ENCODE results near the gene ZNF580. TPM values are rescaled to one million over a fixed set of nuclear protein-coding genes. Genes with fewer than 3 reads are reported as not detected.

Gene ZNF580
- total and polyA plus RNA-seq, 2 of the 8 experiments (the other 6 are each of a cell fraction or from before 2014, with no cell fraction given) = 12.0 to 24.6 TPM

DNA sequence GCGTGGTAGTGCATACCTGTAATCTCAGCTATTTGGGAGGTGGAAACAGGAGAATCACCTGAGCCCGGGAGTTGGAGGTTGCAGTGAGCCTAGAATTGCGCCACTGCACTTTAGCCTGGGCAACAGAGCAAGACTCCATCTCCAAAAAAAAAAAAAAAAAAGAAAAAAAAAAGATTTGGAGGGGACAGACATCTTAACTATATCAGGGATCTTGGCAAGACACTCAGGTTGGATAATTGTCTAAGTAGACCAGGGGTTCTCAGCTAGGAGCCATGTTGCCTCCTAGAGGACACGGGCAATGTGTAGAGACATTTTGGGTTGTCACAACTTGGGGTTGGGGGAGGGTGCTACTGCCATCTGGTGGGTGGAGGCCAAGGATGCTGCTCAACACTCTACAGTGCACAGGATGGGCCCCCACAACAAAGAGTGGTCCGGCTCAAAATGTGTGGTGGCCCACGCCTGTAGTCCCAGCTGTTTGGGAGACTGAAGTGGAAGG, 1.9 kb upstream of the ZNF580 start:
- Histone ChIP-seq H3K79me2 (ENCODE audit: control insufficient read depth in 1 of 2, insufficient read depth in 2 of 2, low read length in 2 of 2) (peaks cover 6 to 27% of the 10 kb centered on the region in 2 experiments; a peak in 3 of 4 replicates), H3K4ac (replicated peaks; ENCODE audit: insufficient read length, low read depth, low read length) (no peak overlapping the region), H4K91ac (replicated peaks; ENCODE audit: insufficient read length, low read length) (no peak overlapping the region), H3K4me1 (replicated peaks in 1 of 4; ENCODE audit: control insufficient read depth in 3 of 4, insufficient read depth in 4 of 4, low read length in 3 of 4) (peaks cover 6 to 15% (median 10%) of the 10 kb centered on the region in 4 experiments), H3K14ac (ENCODE audit: insufficient read length) (no peak overlapping the region), H3K79me1 (ENCODE audit: low read depth, low read length) (peaks cover 15% of the 10 kb centered on the region), H3K27ac (ENCODE audit: low read depth, low read length) (no peak overlapping the region), H2BK120ac (replicated peaks; ENCODE audit: low read depth, low read length) (no peak overlapping the region), H2BK20ac (ENCODE audit: low read length) (no peak overlapping the region), H3K36me3 (ENCODE audit: control insufficient read depth in 2 of 4, insufficient read depth in 4 of 4, low read length in 3 of 4) (no peaks in the 10 kb centered on the region), H3K9me3 (ENCODE audit: insufficient read depth in 2 of 2, low read depth in 1 of 2, low read length in 1 of 2) (no peaks in the 10 kb centered on the region; a peak in 1 of 4 replicates), H4K20me1 (replicated peaks in 1 of 2; ENCODE audit: control insufficient read depth in 1 of 2, insufficient read depth in 2 of 2, low read length in 2 of 2) (peaks cover 3 to 10% of the 10 kb centered on the region in 2 experiments), H3K56ac (replicated peaks; ENCODE audit: insufficient read length, low read depth, low read length) (no peak overlapping the region), H3K4me3 (ENCODE audit: extremely low read depth in 1 of 4, insufficient read depth in 2 of 4, low read depth in 3 of 4, low read length in 4 of 4) (no peak overlapping the region), H4K8ac (ENCODE audit: extremely low read depth, insufficient read depth, low read length) (no peak overlapping the region), H3K27me3 (replicated peaks in 1 of 4; ENCODE audit: control insufficient read depth in 3 of 4, extremely low read depth in 1 of 4, insufficient read depth in 3 of 4, low read length in 3 of 4) (no peaks in the 10 kb centered on the region), H4K5ac (ENCODE audit: insufficient read length, low read depth, low read length) (no peak overlapping the region), H3K23ac (ENCODE audit: insufficient read length) (no peak overlapping the region), H2AK5ac (ENCODE audit: low read depth, low read length) (no peak overlapping the region), H2AFZ (ENCODE audit: low read length) (no peak overlapping the region), H2BK5ac (ENCODE audit: low read depth, low read length) (no peak overlapping the region), H2BK15ac (ENCODE audit: low read length) (no peak overlapping the region), H2BK12ac (ENCODE audit: low read depth, low read length) (no peak overlapping the region), H3K9ac (replicated peaks in 1 of 4; ENCODE audit: extremely low read depth in 1 of 4, low read depth in 3 of 4, low read length in 3 of 4) (no peak overlapping the region), H3K18ac (ENCODE audit: extremely low read depth, low read length) (no peak overlapping the region), H3K23me2 (ENCODE audit: low read depth, low read length) (peaks cover 33% of the 10 kb centered on the region), H3K4me2 (ENCODE audit: insufficient read depth in 1 of 2, low read depth in 2 of 2, low read length in 2 of 2) (no peak overlapping the region)
- DNase-seq (ENCODE audit: low read depth in 1 of 2, low spot score in 2 of 2) = peak in 1 of 2 experiments; percentile 72
- 87% methylated on average over 6 of the region's 6 CpGs; no CpG with 5 or more reads in 1 of the 2 experiments for WGBS, 2 experiments (ENCODE audit: extremely low coverage in 1 of 2, insufficient coverage in 1 of 2, insufficient read length in 1 of 2, insufficient replicate concordance in 2 of 2, low coverage in 1 of 2, low lambda C conversion rate in 2 of 2, missing lambda C conversion rate in 1 of 2)
- POLR2A ChIA-PET (ENCODE audit: partially characterized antibody) = interaction anchor here (0.6 to 2.2 kb wide), 4 partner anchors 8 to 51 kb away, joined by 3 to 7 read pairs (median 4); partner anchors contain the start of gene CCDC106
- FAIRE-seq = no peak
- CTCF ChIA-PET (ENCODE audit: partially characterized antibody) = interaction anchor here (0.6 to 3.8 kb wide), 18 partner anchors 8 to 1165 kb away, joined by 3 to 30 read pairs (median 4); partner anchors contain the start of genes CCDC106 and ZNF865
- TF ChIP-seq KDM5A (IDR thresholded peaks at IDR 0.05; ENCODE audit: low read length) (no peak), SRF (IDR thresholded peaks at IDR 0.05; ENCODE audit: low read depth, low read length) (no peak), EGR1 (IDR thresholded peaks at IDR 0.05; ENCODE audit: borderline replicate concordance, low read depth, low read length) (0 out of 2 replicates have a peak, but pooled peaks have one; percentile 61), POLR2A (IDR thresholded peaks at IDR 0.05; ENCODE audit: control extremely low read depth in 1 of 2, low read depth in 2 of 2, low read length in 2 of 2) (no peak), TBP (IDR thresholded peaks at IDR 0.05; ENCODE audit: low read depth, low read length) (0 out of 2 replicates have a peak, but pooled peaks have one; percentile 29), CREB1 (IDR thresholded peaks at IDR 0.05) (peak; percentile 39), NRF1 (IDR thresholded peaks at IDR 0.05; ENCODE audit: low read depth, low read length) (no peak), NANOG (IDR thresholded peaks at IDR 0.05; ENCODE audit: insufficient read depth, low read depth, low read length, poor library complexity, severe bottlenecking) (no peak), RAD21 (IDR thresholded peaks at IDR 0.05 in 1 of 2, conservative IDR thresholded peaks at IDR 0.05 in 1 of 2; ENCODE audit: low read depth in 2 of 2, low read length in 2 of 2) (peak; percentile 20 to 44; a peak in 3 of 4 replicates), HDAC6 (IDR thresholded peaks at IDR 0.05; ENCODE audit: low read depth, low read length) (no peak)
- TF ChIP-seq, protein P1, sequence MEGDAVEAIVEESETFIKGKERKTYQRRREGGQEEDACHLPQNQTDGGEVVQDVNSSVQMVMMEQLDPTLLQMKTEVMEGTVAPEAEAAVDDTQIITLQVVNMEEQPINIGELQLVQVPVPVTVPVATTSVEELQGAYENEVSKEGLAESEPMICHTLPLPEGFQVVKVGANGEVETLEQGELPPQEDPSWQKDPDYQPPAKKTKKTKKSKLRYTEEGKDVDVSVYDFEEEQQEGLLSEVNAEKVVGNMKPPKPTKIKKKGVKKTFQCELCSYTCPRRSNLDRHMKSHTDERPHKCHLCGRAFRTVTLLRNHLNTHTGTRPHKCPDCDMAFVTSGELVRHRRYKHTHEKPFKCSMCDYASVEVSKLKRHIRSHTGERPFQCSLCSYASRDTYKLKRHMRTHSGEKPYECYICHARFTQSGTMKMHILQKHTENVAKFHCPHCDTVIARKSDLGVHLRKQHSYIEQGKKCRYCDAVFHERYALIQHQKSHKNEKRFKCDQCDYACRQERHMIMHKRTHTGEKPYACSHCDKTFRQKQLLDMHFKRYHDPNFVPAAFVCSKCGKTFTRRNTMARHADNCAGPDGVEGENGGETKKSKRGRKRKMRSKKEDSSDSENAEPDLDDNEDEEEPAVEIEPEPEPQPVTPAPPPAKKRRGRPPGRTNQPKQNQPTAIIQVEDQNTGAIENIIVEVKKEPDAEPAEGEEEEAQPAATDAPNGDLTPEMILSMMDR (IDR thresholded peaks at IDR 0.05; ENCODE audit: control extremely low read depth in 1 of 3, insufficient read depth in 1 of 3, low read depth in 1 of 3, low read length in 3 of 3) = peak; percentile 73 to 89 (median 84)

All from H1 (cell line).